Measurements from ENCODE around the gene CDH23.

GRCh38 chr10:71646592-71647292, 250.0 kb downstream of the CDH23 start:
- TF ChIP-seq EZH2phosphoT487 (IDR thresholded peaks at IDR 0.05; ENCODE audit: borderline replicate concordance, low read length) (no peak), EZH2 (IDR thresholded peaks at IDR 0.05; ENCODE audit: low read length, unreplicated experiment) (no peak)
